Motor neuron (in vitro differentiated cells): ENCODE measurements around the gene KRTAP10-1. TPM values are rescaled to one million over a fixed set of nuclear protein-coding genes. Genes with fewer than 3 reads are reported as not detected.

Experiments used
- ATAC-seq, 8 experiments: fragments of 200-7000 bp; cut with Tn5 transposase; replicated peaks in 6 of 8; 2 replicates each; pipeline ENCODE4 v1.8.0; 2021; ENCODE audit warnings: mild to moderate bottlenecking in 8 of 8, moderate library complexity in 8 of 8
- H3K27ac ChIP-seq, 2 donors: fragments of 250-450 bp; sonication (Bioruptor Pico); 2 replicates each; pipeline ENCODE4 v1.9.0; 2021; ENCODE audit warnings: antibody characterized with exemption in 2 of 2, mild to moderate bottlenecking in 2 of 2, moderate library complexity in 1 of 2
- H3K4me1 ChIP-seq, 2 donors: fragments of 250-450 bp; sonication (Bioruptor Pico); replicated peaks in 1 of 2; 2 replicates each; pipeline ENCODE4 v1.6.1; 2021; ENCODE audit warnings: antibody characterized with exemption in 2 of 2, mild to moderate bottlenecking in 2 of 2, moderate library complexity in 1 of 2
- H3K4me3 ChIP-seq, 5 donors: fragments of 250-450 bp; sonication (Bioruptor Pico); 2 replicates each; pipeline ENCODE4 v1.9.0; 2021; ENCODE audit warnings: antibody characterized with exemption in 5 of 5, mild to moderate bottlenecking in 5 of 5, moderate library complexity in 4 of 5
- WGBS, 10 experiments: fragments of 450-650 bp; shearing (Covaris generic); methylation state at CpG; one replicate each; pipeline ENCODE4 v1.0.0; 2022; 5-methylcytosine and 5-hydroxymethylcytosine counted together
- in situ Hi-C, 9 experiments: fragments of 400-800 bp; cut with MboI; loops; one replicate each; pipeline ENCODE4 v1.15.0; 2021; ENCODE audit warnings: low sequenced_read_pairs in 9 of 9, low pct_unique_long_range_greater_than_20kb in 2 of 9; ENCODE audit not compliant: unreplicated experiment in 9 of 9
- total RNA-seq, 8 experiments: library from RNA; unstranded; fragments of 300-600 nt; gene quantifications; 2 replicates each; pipeline versions ENCODE4 v1.2.3 to v1.2.4, GENCODE V29; 2022

The KRTAP10-1 gene
- total RNA-seq, 8 experiments from 2014 or later: 0.18 to 1.1 (median 0.25) TPM; not detected in 5

GRCh38 chr21:44519346-44520325, 20.4 kb downstream of the KRTAP10-1 start:
- Histone ChIP-seq H3K27ac (no peak overlapping the region), H3K4me3 (no peak overlapping the region), H3K4me1 (peaks cover 0 to 5% of the 10 kb centered on the region in 2 donors)
- in situ Hi-C loops: loop anchor here in 4 of 9 experiments (25.0 kb wide), 1 partner anchor 268 kb away; no protein-coding TSS in a partner anchor
- WGBS, 10 experiments: 60 to 100% (median 86%) methylated on average over 1 to 21 of the region's 28 CpGs; no CpG with 5 or more reads in 4 of the 10 experiments
- ATAC-seq: no peak

- Histone ChIP-seq H3K4me1 (peaks cover 0 to 5% of the 10 kb centered on the region in 2 donors), H3K27ac (no peak overlapping the region), H3K4me3 (no peak overlapping the region)
- in situ Hi-C loops: loop anchor here in 4 of 9 experiments (25.0 kb wide), 1 partner anchor 269 kb away; no protein-coding TSS in a partner anchor
- peak in 1 of 8 experiments; percentile 14 for ATAC-seq
- WGBS, 10 experiments: 4 to 80% (median 33%) methylated on average over 2 to 5 of the region's 12 CpGs; no CpG with 5 or more reads in 6 of the 10 experiments
Measured at GRCh38 chr21:44518686-44519085, 21.3 kb downstream of the KRTAP10-1 start.

- H3K4me3 ChIP-seq: peak overlapping the region in 4 of 5 donors; percentile 18 to 36 (median 28)
- peak; percentile 33 to 99 (median 98) for ATAC-seq
- H3K4me1 ChIP-seq: peaks cover 0 to 5% of the 10 kb centered on the region in 2 donors
- 16 to 97% (median 80%) methylated on average over 1 to 9 of the region's 15 CpGs; no CpG with 5 or more reads in 1 of the 10 experiments for WGBS, 10 experiments
- in situ Hi-C loops: loop anchor here in 4 of 9 experiments (25.0 kb wide), 1 partner anchor 270 kb away; no protein-coding TSS in a partner anchor
- H3K27ac ChIP-seq: peak overlapping the region in 1 of 2 donors; percentile 76
Measured at GRCh38 chr21:44517175-44517899, 22.7 kb downstream of the KRTAP10-1 start.

DNA sequence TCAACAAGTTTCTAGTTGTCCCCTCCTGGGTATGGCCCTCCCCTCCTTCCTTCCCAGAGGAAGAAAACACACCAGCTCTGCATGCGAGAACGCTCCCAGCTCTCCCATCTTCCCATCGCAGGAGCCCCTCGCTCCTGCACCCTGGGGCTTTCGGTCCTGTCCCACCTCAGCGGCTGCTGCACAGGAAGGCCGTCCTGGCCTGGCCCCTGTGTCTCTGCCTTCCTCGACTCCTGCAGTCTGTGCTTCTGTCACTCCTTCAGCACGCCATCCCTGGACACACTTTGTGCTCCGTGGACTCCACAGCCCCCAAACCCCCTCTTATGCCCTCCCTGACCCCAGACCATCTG, 23.2 kb downstream of the KRTAP10-1 start:
- 60 to 100% (median 80%) methylated on average over 1 to 5 of the region's 10 CpGs; no CpG with 5 or more reads in 5 of the 10 experiments for WGBS, 10 experiments
- in situ Hi-C loops: loop anchor here in 4 of 9 experiments (25.0 kb wide), 1 partner anchor 270 kb away; no protein-coding TSS in a partner anchor
- ATAC-seq: no peak

DNA sequence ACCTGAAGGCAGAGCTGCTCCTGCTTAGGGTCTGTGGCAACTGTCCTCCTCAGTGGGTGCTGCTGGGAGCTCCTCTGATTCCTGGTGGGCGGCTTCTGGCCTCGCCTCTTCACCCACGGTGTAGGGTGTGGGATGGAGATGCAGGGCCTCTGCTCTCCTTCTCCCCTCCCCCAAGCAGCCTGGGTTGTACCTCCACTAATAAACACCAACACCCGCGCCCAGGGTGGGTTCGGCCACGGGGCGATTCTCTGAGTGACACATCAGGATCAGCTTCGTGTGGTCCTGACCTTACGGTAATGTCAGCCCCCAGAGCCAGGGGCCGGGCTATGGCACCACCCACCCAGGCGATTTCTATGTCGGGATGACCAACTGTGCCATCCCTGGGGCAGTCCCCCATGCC, 23.7 kb downstream of the KRTAP10-1 start:
- Histone ChIP-seq H3K4me1 (peaks cover 0 to 5% of the 10 kb centered on the region in 2 donors), H3K4me3 (no peak overlapping the region), H3K27ac (no peak overlapping the region)
- WGBS, 10 experiments: 11 to 100% (median 92%) methylated on average over 2 to 4 of the region's 13 CpGs; no CpG with 5 or more reads in 6 of the 10 experiments
- ATAC-seq: no peak
- in situ Hi-C loops: loop anchor here in 4 of 9 experiments (25.0 kb wide), 1 partner anchor 271 kb away; no protein-coding TSS in a partner anchor

More for the DNA sequence above, 23.2 kb downstream of the KRTAP10-1 start:
- Histone ChIP-seq H3K27ac (peak overlapping the region in 1 of 2 donors; percentile 76), H3K4me1 (peaks cover 0 to 5% of the 10 kb centered on the region in 2 donors), H3K4me3 (peak overlapping the region in 3 of 5 donors; percentile 24 to 29 (median 25))

- ATAC-seq: no peak
- Histone ChIP-seq H3K27ac (no peak overlapping the region), H3K4me3 (no peak overlapping the region), H3K4me1 (peaks cover 0 to 5% of the 10 kb centered on the region in 2 donors)
- in situ Hi-C loops: loop anchor here in 4 of 9 experiments (25.0 kb wide), 1 partner anchor 272 kb away; no protein-coding TSS in a partner anchor
- WGBS, 10 experiments: 0 to 93% (median 75%) methylated on average over 1 to 4 of the region's 32 CpGs; no CpG with 5 or more reads in 4 of the 10 experiments
Measured at GRCh38 chr21:44515359-44516165, 24.4 kb downstream of the KRTAP10-1 start.

GRCh38 chr21:44514746-44515358, 25.1 kb downstream of the KRTAP10-1 start:
- in situ Hi-C loops: loop anchor here in 4 of 9 experiments (25.0 kb wide), 1 partner anchor 272 kb away; no protein-coding TSS in a partner anchor
- H3K4me3 ChIP-seq: no peak overlapping the region
- H3K4me1 ChIP-seq: peaks cover 0 to 5% of the 10 kb centered on the region in 2 donors
- H3K27ac ChIP-seq: no peak overlapping the region
- no peak for ATAC-seq
- WGBS, 10 experiments: 28 to 100% (median 50%) methylated on average over 1 to 6 of the region's 11 CpGs; no CpG with 5 or more reads in 5 of the 10 experiments

DNA sequence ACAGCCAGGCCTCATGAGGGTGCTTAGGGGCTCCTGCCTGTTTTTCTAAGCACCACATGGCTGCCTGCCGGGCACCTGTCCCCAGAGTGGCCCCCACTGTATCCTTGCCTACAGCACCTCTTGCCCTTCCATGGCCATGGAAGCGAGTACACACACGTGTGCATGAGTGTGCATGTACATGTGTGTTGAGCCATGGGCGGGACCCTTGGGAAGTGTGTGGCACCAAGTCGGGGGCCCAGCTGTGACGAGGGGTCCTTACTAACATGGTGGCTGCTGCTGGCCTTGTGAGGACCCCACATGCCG, 25.8 kb downstream of the KRTAP10-1 start:
- H3K4me1 ChIP-seq: peaks cover 0 to 5% of the 10 kb centered on the region in 2 donors
- H3K4me3 ChIP-seq: no peak overlapping the region
- ATAC-seq: no peak
- no peak overlapping the region for H3K27ac ChIP-seq
- 90% methylated on average over 2 of the region's 7 CpGs; no CpG with 5 or more reads in 9 of the 10 experiments for WGBS, 10 experiments
- in situ Hi-C loops: loop anchor here in 4 of 9 experiments (25.0 kb wide), 1 partner anchor 273 kb away; no protein-coding TSS in a partner anchor

GRCh38 chr21:44513389-44514217, 26.4 kb downstream of the KRTAP10-1 start:
- Histone ChIP-seq H3K4me1 (peaks cover 0 to 2% of the 10 kb centered on the region in 2 donors), H3K4me3 (no peak overlapping the region), H3K27ac (no peak overlapping the region)
- WGBS, 10 experiments: 40 to 83% (median 76%) methylated on average over 1 to 5 of the region's 15 CpGs; no CpG with 5 or more reads in 7 of the 10 experiments
- ATAC-seq: no peak
- in situ Hi-C loops: loop anchor here in 4 of 9 experiments (25.0 kb wide), 1 partner anchor 274 kb away; no protein-coding TSS in a partner anchor

DNA sequence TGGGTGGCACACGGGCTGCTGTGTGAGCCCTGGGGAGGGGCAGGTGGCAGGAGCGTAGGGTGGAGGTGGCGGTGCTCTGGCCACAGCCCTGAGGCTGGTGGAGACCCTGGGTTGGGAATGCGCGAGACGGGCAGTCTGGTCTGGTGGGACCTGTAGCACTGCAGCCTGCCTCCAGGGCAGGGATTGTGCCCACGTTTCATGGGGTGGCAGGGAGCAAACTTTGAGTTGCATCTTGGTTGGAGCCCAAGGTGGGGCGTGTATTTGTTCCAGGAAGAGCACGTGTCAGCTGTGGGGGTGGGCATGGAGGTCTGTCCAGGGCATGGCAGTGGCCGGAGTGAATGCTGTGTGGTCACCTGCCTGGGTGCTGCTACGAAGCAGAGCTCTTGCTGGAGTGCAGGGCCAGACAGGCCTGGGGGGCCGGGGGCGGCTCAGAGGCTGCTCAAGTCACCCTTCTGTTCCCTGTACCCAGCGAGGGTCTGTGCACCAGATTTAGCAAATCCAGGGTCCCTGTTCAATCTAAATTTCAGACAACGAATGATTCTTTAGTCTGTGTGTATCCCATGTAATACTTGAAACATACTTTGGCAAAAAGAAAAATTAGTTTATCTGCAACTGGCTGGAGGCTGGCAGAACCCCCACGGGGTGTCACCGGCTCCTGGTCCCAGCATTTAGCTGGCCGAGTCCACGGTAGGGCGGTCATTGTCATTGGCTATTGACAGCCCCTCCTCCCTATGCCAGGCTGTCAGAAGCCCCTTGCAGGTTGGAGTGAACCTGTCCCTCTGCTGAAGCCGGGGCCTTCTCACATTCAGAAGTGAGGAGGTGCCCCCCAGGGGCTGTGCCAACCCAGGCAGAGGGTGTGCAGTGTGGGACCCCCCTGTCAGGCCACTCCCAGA, 27.3 kb downstream of the KRTAP10-1 start:
- in situ Hi-C loops: loop anchor here in 4 of 9 experiments (25.0 kb wide), 1 partner anchor 275 kb away; no protein-coding TSS in a partner anchor

More for the DNA sequence above, 27.3 kb downstream of the KRTAP10-1 start:
- Histone ChIP-seq H3K27ac (no peak overlapping the region), H3K4me1 (no peaks in the 10 kb centered on the region), H3K4me3 (no peak overlapping the region)
- 20 to 100% (median 74%) methylated on average over 1 to 12 of the region's 21 CpGs for WGBS, 10 experiments
- ATAC-seq: no peak
